AG08396 (cell line): Measurements from ENCODE around the gene GLP2R.

Experiments
- DNase-seq: peaks from one replicate; pipeline ENCODE4 v3.0.0; 2012; ENCODE audit warnings: low spot score, mixed read lengths

The GLP2R gene

GRCh38 chr17:9814337-9814945 is 11.3 kb upstream of the GLP2R start:
- DNase-seq: no peak

GRCh38 chr17:9816472-9816871 is 9.3 kb upstream of the GLP2R start:
- DNase-seq: no peak

DNA sequence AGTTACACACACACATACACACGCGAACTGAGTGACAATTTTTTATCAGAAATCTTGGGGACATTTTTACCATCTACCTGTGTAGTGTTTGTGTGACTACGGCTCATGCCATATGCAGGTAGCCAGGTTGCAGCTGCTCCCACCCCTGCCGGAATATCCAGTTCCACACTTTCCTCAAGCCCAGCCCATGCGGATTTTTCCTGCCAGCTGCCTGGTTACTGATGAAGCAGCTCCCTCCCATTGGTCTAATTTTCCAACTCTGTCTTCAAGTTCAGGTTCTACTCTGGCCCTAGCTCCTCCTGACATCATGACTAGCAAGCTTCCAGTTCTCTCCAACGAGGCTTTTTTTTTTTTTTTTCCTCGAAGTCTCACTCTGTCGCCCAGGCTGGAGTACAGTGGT is 8.6 kb upstream of the GLP2R start:
- no peak for DNase-seq

DNA sequence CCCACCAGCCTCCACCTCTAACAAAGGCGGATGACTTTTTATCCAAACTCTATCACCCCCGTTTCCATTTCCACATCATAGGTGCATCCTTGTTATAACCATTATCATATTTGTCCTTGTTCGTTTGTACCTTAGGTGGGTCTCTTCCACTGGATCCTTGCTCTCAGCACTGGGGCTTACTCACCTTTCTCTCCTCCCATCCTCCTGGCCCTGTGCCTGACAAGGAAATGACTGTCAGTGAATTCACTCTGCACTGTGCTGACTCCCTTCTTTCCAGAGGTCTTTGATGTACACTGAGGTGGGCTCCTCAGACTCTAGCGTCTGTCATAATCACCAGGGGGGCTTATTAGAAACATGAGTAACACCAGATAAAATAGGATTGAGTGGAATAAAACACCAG is 7.0 kb upstream of the GLP2R start:
- DNase-seq: no peak

DNA sequence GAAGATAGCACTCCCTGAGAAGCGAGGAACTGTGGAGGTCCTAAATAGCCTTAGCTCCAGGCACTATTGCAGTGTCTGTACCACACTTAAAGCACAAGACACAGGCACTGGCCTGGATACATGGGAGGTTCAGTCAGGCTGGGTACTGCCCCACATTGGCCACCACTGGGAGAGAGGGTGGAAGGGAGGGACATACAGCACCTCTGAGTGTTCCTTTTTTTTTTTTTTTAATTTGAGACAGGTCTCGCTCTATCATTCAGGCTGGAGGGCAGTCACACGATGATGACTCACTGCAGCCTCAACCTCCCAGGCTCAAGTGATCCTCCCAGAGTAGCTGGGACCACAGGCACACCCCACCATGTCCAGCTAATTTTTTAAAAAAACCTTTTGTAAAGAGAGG is 5.3 kb upstream of the GLP2R start:
- DNase-seq: no peak

DNA sequence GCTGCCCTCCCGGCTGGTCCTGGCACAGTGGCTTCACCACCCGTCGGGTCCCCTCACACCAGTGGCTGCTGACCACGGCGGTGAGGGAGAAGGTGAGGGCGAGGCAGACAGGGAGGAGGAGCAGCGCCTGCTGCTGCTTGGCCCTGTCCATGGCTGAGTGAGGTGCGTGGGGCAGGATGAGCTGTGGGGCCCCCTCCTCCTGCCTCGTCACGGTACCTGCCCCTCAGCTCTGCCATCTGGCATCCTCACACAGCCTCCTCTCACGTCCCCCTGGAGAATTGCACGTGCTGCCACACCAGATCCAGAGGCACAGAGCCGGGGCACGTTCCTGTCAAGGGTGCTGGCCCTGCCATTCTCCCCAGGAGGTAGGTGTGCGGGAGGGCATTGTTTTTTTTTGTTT is 3.8 kb upstream of the GLP2R start, which contains the start of gene GSG1L2:
TSS of gene GSG1L2 (minus strand) at position 159 of the 400 bp plus-strand sequence. CDS start at position 151, 8 bp downstream.
- no peak for DNase-seq

GRCh38 chr17:9824094-9824493 is 1.6 kb upstream of the GLP2R start:
- no peak for DNase-seq

DNA sequence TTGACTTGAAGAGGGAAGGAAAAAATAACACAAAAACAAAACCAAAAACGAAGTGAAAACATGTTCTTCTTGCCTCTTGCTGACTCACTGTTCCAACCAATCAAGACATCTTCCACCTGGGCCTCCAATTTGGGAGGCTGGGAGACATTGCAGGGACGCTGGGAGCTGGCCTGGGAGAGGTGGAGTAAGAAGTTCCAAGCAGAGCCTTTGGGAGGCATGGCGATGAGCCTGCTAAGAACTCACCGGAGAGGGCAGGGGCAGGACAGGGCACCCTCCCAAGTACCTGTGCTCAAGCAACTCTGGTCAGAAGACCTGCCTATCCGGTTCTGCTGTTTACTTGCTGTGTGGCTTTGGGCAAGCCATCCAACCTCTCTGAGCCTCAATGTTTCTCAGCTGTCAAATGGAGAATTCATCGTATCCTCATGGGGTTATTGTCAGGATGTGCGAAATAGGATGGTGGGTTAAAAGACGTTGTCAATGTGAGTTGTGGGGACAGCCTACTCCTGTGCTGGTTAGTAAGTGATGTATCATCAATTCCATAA is 856 bp upstream of the GLP2R start:
- DNase-seq: no peak

GRCh38 chr17:9828296-9829295 is 2.9 kb downstream of the GLP2R start:
- no peak for DNase-seq

- no peak for DNase-seq
These were observed 3.6 kb downstream of the GLP2R start for GRCh38 chr17:9829343-9829742.

DNA sequence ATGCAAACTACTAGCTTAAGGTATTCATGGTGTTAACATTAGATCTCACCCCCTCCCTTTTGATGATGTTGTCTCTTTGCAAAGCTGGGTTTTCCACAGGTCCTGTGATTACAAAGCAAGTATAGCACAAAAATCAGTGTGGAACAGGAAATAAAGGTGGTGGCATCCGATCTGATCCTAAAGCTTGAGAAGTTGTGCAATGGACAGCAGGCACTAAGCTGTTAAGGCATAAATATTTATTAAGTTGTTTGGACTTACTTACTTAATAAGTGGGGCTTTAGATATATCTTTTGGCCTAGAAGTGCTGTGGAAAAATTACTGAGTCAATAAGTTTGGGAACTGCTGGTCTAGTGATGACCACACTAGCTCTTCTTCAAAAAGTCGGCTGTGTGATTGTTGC is 5.0 kb downstream of the GLP2R start:
- DNase-seq: no peak

DNA sequence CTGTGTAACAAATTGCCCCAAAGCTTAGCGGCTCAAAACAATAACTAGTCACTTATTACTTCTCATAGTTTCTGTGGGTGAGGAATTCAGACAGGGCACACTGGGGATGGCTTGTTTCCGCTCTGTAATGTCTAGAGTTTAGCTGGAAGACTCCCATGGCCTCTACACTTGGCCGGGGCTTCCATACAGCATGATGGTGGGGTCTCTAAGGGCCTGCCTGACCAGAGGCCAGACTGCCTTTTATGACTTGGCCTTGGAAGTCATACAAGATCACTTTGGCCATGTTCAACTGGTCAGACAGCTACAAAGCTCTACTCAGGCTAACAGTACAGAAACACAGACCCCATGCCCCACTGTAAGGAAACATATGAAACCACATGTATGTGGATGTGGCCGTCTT is 8.2 kb downstream of the GLP2R start:
- DNase-seq: no peak

- DNase-seq: no peak
These were observed 12.1 kb downstream of the GLP2R start for GRCh38 chr17:9837551-9838471.

GRCh38 chr17:9839433-9839832 is 13.7 kb downstream of the GLP2R start:
- no peak for DNase-seq

DNA sequence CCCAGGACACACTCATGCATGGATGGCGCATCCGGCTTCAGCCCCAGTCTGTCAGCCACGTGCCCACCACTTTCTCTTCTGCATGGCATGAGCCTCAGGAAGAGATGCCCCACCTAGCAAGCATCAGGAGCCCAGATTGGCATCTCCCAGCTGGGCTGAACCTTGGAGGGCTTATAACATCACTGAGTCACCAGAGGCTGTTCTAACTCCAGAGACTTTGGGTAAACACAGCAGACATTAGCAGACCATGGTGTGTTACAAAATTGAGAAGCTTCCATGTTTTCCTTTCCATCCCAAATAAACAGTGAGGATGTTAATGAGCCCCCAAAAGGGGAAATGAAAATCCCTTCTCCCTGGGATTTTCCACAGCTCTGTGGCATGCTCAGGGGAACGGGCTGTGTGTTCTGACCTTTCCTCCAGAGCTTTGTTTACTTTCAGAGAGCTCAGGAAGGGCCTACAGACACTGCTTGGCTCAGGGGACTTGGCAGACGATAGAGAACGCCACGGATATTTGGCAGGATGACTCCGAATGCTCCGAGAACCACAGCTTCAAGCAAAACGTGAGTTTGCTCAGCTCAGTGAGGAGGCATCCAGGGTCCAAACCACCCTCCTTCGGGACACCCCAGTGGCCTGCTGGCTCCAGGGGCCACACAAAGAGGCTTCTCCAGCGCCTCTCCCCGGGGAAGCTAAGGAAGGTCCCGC is 16.5 kb downstream of the GLP2R start:
- DNase-seq: no peak

- no peak for DNase-seq
These were observed 17.7 kb downstream of the GLP2R start for GRCh38 chr17:9843152-9844010.

- DNase-seq: no peak
These were observed 18.4 kb downstream of the GLP2R start for GRCh38 chr17:9844153-9844552.

DNA sequence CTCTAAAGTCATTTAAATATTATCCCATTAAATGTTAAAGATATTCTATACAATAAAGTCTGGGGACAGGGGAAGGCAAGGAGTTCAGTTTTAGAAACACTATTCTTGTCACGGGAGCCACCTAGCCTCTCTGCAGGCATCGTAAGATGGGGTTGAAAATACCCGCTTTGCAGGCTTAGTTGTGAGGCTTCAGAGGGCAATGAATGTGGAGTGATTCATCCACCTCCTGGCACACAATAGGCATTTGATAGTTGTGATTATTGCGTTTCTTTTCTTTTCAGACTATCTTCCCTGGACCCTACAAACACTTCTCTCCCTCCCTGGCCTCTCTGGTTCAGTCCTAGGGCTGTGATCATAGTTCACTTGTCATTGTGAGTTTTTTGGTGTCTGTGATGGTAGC is 19.6 kb downstream of the GLP2R start:
- no peak for DNase-seq

GRCh38 chr17:9850151-9850550 is 24.4 kb downstream of the GLP2R start:
- no peak for DNase-seq

- DNase-seq: no peak
These were observed 28.5 kb downstream of the GLP2R start for GRCh38 chr17:9854255-9854654.
